HG03066 (cell line): Measurements from ENCODE around the gene RPL6.
"Not testable (repeated sequence)": the region's sequence is repeated elsewhere in the genome, so short reads cannot be mapped to it uniquely, and the experiment has no call there.

Source experiments
- ATAC-seq: cut with Tn5 transposase; IDR thresholded peaks from one replicate; pipeline ENCODE4 v1.9.1; 2021; ENCODE audit warnings: low read depth; ENCODE audit not compliant: unreplicated experiment

RPL6 gene

DNA sequence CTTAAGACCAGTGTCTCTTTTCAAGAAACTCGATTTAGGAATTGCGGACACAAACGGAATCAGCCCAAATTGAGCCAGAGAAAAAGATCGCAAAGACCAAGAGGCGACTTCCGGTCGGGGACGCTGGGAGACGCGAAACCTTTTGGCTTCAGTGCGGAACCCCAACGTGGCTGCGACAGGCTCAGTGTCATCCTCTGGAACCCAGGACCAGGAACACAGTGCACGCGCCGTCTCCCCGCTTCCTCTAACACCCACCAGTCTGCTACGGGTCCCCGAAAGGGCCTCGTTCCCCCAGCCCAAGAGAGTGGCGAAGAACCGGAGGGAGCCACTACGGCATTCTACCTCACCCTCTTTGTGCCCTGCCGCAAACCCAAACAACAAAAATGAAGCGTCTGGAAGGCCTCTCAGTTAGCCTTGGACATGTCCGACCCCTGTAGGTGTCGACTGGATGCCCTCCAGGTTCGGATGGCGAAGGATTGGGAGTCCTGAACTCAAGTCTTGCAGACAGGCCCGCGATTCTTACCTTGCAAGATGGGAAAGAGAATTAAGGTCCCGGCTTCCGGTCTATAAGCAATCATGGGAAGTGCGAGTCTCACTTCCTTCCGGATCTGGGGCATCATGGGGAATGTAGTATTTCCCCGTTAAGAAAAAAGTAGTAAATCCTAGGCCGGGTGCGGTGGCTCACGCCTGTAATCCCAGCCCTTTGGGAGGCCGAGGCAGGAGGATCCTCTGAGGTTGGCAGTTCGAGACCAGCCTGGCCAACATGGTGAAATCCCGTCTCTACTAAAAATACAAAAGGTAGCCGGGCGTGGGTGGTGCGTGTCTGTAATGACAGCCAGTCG lies at the start of gene RPL6:
RPL6 (minus strand) TSS at position 542 of the 842 bp plus-strand sequence. CDS start 949 bp downstream, outside the sequence.
- ATAC-seq: peak; percentile 80

DNA sequence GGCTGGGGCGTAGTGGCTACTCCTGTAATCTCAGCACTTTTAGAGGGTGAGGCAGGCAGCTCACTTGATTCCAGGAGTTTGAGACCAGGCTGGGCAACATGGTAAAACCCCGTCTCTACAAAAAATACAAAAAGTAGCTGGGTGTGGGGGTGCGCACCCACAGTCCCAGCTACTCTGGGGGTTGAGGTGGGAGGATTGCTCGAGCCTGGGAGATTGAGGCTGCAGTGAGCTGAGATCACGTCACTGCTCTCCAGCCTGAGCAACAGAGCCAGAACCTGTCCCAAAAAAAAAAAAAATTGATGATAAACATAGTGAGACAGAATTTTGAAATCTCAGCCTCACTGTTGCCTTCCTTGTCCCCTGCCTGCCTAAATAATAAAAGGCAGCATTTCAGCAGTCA lies 49.3 kb upstream of the RPL6 start:
- ATAC-seq: no peak

DNA sequence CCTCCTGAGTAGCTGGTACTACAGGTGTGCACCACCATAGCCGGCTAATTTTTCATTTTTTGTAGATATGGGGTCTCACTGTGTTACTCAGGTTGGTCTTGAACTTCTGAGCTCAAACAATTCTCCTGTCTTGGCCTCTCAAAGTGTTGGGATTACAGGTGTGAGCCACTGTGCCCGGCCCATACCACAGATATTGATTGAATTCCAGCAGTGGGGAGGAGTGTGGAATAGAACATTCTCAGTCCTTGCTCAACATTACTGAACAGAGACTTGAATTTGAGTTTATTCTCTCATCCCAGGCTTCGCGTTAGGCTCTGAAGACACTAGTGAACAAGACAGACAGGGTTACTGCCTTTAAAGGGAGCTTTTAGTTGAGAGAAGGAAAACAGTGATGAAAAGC lies 48.9 kb upstream of the RPL6 start:
- ATAC-seq: no peak

DNA sequence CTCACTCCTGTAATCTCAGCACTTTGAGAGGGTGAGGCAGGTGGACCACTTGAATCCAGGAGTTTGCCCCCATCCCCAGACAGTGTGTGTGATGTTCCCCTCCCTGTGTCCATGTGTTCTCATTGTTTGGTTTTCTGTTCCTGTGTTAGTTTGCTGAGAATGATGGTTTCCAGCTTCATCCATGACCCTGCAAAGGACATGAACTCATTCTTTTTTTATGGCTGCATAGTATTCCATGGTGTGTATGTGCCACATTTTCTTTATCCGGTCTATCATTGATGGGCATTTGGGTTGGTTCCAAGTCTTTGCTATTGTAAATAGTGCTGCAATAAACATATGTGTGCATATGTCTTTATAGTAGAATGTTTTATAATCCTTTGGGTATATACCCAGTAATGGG lies 47.7 kb upstream of the RPL6 start:
- ATAC-seq: not testable (repeated sequence)

DNA sequence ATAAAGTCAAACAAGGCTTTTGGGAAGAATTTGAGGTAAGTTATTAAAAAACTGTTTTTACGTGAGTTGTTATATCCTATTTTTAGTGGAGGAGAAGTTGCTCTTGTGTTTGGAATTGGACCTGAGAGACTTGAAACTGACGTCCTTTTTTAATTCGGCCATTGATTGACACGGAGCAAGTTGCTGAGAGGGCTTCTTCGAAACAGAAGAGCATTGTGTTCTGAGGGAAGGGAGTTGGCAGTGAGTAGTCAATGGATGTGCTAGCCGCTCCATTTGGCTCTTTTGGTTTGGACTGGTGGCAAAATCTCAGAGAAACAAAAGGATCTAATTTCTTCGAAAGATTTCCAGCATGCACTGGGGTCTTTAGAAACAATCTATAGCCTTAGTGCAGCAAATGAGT lies 46.6 kb upstream of the RPL6 start:
- no peak for ATAC-seq

DNA sequence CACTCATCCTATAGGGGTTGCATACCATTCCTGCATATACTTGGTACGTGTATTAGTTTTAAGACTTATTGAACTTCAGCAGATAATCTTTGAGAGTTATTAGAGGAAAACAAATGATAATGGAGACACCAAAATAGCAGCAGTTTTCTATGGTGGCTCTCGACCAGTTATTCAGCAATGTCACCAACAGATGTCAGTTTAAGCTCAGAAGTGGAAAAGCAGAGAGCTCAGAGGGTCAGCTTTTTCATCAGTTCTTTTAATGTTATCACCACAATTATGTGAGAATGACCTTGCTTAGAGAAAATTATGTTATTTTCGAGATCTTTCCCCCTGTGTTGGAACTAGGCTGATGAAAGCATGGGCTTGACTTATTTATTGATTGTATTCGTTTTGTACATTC lies 41.3 kb upstream of the RPL6 start:
- ATAC-seq: no peak

DNA sequence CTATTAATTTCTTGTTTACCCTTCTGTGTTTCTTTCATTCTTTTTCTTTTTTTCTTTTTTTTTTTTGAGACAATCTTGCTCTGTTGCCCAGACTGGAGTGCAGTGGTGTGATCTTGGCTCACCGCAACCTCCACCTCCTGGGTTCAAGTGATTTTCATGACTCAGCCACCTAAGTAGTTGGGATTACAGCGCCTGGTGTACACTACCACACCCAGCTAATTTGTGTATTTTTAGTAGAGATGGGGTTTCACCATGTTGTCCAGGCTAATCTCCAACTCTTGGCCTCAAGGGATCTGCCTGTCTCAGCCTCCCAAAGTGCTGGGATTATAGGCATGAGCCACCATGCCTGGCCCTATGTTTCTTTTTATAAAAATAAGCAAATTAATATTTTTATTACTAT lies 38.8 kb upstream of the RPL6 start:
- not testable (repeated sequence) for ATAC-seq

DNA sequence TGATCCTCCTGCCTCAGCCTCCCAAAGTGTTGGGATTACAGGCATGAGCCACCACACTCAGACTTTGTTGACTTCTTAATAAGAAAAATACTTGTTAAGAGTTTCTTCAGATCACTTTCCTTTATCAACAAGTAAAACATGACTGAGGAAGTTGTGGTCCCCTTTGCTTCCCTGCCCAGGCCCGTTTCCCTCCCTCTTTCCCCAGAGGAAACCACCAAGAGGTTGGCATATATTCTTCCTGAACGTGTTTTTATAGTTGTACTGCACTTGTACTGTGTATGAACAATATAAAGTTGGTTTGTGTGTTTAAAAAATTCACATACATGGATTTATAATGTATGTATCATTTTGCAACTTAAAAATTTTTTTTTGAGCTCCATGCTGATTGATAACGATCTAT lies 37.7 kb upstream of the RPL6 start:
- no peak for ATAC-seq

DNA sequence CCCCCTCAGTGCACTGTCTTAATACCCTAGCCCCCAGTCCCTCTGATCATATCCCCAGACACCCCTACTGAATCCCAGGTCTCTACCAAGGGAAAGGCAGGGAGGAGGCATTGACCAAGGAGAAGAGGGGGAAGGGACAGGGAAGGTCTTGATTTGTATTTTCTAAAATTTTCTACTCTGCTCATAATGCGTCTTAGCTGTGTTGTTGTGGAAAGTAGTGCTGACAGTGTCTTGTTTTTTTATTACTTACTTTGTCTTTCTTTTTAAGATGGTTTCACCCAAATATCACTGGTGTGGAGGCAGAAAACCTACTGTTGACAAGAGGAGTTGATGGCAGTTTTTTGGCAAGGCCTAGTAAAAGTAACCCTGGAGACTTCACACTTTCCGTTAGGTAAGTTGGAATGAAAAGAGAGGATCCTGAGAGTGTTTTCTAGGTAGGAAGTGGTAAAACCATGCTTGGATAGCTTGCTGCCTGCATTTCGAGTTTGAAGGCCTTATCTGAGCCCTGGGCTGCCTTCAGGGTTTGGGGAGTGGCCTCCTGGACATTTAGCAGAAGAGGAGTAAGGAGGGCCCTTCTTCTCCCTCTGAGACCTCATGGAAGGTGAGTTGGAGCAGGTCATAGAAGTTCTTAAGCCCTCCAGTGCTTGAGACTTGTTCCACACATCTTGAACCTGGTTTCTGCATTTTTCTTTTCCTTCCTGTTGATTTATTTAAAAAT lies 36.8 kb upstream of the RPL6 start:
- ATAC-seq: no peak

DNA sequence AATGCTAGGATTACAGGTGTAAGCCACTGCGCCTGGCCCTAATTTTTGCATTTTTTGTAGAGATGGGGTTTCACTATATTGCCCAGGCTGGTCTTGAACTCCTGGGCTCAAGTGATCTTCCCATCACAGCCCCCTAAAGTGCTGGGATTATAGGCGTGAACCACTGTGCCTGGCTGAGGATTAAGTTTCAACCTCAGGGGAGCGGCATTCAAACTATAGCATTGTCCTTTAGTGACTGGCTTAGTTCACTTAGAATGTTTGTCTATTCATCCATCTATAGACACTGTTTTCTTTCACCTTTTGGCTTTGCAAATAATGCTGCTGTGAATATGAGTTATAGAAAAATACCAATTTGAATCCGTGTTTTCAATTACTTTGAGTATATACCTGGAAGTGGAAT lies 34.5 kb upstream of the RPL6 start:
- no peak for ATAC-seq

DNA sequence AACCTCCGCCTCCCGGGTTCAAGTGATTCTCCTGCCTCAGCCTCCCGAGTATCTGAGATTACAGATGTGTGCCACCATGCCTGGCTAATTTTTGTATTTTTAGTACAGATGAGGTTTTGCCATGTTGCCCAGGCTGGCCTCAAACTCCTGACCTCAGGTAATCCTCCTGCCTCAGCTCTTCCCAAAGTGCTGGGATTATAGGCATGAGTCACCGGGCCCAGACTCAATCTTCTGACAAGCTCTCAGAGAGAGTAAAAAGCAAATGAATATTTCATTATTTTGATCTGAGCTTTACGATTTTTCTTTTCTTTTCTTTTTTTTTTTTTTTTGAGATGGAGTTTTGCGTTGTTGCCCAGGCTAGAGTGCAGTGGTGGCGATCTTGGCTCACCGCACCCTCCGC lies 31.2 kb upstream of the RPL6 start:
- not testable (repeated sequence) for ATAC-seq

DNA sequence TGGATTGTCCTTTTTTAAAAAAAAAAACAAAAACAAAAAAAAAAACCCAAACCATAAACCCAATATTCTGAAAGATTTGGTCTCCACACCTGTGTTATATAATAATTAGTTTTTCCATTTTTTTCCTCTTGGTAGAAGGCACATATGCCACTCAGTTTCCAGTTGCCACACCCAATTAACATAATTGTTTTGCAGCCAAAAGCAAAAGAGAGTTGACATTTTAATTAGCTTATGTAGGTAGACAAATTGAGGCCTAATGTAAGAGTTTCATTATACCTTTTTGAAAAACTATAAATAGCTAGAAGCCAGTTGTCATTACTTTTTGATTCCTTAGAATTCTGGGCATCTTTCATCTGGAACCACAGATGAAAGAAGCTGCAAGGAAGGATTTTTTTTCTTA lies 30.4 kb upstream of the RPL6 start:
- ATAC-seq: no peak

DNA sequence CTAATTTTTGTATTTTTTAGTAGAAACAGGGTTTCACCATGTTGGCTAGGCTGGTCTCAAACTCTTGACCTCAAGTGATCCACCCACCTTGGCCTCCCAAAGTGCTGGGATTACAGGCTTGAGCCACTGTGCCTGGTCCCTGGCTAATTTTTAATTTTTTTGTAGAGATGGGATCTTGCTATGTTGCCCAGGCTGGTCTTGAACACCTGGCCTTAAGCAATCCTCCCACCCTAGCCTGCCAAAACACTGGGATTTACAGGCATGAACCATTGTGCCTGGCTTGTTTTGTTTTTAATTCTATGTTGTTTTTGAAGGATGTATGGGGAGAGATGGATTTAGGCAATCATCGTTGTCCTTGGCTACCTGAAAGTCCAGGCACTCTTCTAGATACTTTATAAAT lies 29.2 kb upstream of the RPL6 start:
- ATAC-seq: not testable (repeated sequence)

DNA sequence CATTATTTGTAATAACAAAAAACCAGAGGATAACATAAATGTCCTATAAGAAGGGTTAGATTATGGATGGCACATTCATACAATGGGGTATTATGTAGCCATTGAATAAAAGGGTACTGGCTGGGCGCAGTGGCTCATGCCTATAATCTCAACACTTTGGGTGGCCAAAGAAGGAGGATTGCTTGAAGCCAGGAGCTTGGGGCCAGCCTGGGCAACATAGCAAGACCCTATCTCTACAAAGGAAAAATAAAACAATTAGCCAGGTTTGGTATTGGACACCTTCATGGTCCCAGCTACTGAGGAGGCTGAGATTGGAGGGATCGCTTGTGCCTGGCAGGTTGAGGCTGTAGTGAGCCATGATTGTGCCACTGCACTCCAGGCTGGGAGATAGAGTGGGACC lies 24.1 kb upstream of the RPL6 start:
- ATAC-seq: no peak

DNA sequence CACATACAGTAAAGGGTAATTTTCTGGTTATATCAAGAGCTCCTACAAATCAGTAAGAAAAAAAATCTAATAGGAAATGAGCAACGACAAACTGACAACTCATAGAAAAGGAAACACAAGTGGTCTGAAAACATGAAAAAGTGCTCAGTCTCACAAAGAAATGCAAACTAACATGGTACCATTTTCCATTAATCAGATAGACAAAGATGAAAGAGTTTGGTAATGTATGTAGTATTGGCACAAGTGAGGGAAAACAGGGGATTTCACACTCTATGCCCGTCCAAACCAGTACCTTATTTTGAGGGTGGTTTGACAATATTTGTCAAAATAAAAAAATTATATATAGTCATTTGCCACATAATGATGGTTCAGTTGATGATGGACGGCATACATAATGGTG lies 22.6 kb upstream of the RPL6 start:
- no peak for ATAC-seq

DNA sequence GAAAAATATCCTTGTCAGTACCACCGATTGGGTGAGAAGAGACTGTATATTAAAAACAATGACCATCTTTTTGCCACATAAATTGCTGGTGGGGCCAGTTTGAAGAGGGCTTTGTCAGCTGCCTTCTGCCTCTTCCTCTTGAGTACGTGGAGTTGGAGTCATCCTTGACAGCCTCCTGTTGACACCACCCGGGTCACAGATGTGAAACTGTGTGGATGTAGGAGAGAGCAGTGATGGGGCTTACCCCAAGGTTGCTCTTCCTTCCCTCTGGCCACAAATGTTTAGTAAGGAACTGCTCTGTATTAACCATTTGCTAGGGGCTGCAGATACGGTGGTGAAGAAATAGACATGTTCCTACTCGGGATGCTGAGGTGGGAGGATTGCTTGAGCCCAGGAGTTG lies 21.5 kb upstream of the RPL6 start:
- no peak for ATAC-seq

DNA sequence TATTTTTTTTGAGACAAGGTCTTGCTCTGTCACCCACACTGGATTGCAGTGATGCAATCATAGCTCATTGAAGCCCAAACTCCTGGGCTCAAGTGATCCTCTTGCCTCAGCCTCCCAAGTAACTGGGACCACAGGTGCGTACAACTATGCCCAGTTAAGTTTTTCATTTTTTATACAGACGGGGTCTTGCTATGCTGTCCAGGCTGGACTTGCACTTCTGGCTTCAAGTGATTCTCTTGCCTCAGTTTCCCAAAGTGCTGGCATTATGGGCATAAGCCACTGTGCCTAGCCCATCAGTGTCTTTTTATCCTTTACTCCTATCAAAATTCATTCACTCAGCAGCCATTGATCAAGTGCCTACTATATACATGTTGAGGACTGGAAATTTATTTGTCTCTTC lies 18.4 kb upstream of the RPL6 start:
- ATAC-seq: no peak

DNA sequence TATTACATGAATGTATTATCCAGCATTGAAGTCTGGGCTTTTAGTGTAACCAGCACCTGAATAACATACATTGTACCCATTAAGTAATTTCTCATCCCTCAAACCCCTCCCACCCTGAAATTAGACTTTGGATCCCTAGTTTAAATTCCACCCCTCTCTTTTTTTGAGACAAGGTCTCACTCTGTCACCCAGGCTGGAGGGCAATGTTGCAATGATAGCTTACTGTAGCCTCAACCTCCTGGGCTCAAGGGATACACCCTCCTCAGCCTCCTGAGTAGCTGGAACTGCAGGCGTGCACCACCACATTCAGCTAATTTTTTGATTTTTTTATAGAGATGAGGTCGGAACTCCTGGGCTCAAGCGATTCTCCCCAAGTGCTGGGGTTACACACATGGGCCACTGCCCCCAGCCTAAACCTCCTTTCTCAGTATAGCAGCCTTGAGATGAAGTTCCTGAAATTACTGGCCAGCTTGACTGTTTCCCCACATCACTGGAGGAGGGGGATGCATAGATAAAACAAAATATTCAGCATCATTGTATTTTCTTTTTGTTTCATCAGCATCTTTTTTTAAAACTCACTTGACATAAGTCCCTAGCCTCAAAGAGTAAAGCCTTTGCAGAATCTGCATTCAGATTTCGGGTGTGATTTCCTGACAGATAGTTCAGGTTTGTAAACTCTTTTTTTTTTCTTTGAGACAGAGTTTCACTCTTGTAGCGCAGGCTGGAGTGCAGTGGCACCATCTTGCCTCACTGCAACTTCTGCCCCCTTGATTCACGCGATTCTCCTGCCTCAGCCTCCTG lies 16.4 kb upstream of the RPL6 start:
- ATAC-seq: no peak

DNA sequence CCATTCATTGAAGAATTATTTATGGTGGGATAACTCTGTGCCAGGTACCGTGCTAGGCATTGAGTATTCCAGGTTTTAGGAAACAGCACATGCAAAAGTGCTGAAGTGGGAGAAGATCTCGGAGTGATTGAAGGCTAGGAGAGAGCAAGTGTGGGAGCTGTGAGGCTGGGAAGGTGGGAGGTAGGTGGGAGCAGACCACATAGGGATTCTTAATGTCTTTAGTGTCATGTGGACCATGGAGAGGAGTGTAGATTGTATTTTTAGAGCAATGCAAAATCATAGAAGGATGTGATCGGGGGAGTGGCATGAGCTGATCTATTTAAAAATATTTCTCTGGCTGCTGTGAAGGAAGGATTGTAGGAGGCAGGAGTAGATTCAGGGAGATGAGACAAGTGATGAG lies 14.7 kb upstream of the RPL6 start:
- ATAC-seq: no peak

DNA sequence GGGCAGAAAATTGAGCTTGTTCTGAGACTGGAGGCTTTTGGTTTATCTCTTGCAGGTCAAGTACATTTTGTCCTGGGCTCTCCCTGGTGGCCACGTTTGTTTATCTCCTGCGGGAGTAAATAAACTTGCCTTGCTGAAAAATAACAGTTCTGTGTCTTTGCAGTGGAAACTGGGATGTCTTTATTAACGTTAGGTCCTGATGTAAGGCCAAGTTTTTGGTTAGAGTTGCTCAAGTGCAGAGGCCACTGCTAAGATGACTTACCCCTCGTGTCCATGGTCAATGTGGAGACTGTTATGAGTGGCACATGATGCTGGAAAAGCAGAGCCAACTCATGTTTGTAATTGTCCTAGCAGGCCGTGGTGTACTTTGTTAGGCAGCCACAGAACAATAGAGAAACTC lies 13.1 kb upstream of the RPL6 start:
- ATAC-seq: no peak

DNA sequence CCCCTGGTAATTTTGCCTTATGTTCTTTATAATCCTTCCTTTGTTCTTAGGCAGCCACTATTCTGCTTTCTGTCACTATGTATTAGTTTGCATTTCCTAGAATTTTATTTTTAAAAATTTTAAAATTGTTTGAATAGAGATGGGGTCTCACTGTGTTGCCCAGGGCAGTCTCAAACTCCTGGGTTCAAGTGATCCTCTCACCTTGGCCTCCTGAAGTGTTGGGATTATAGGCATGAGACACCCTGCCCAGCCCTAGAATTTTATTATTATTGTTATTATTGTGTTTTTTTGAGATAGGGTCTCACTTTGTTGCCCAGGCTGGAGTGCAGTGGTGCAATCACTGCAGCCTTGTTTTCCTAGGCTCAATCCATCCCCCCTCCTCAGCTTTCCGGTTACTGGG lies 12.0 kb upstream of the RPL6 start:
- no peak for ATAC-seq
